GM18868 (cell line): ENCODE results near the gene PXYLP1.

Experiments used
- ATAC-seq: cut with Tn5 transposase; IDR thresholded peaks from one replicate; pipeline ENCODE4 v1.9.1; 2021; ENCODE audit warnings: mild to moderate bottlenecking, moderate library complexity; ENCODE audit not compliant: unreplicated experiment

The PXYLP1 gene

GRCh38 chr3:141228395-141228794, 3.2 kb upstream of the PXYLP1 start:
- ATAC-seq = no peak

DNA sequence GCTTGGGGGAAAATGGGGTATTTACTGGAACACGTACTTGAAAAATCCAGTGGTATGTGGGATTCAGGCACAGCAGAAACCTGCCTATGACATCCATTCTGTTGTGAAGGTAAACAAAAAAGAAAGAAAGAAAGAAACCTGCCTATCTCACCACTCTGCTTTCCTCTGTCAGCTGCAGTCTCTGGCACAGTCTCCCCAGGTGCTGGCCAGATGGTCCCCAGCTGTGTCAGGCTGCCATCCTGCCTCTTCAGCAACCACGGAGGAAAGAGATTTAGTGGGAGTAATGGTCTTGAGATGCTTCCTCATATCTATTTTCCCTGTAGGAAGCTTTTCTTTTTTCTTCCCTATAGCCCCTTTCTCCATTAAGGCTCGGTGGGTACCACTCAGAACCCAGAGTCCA, 2.5 kb upstream of the PXYLP1 start:
- ATAC-seq = no peak

DNA sequence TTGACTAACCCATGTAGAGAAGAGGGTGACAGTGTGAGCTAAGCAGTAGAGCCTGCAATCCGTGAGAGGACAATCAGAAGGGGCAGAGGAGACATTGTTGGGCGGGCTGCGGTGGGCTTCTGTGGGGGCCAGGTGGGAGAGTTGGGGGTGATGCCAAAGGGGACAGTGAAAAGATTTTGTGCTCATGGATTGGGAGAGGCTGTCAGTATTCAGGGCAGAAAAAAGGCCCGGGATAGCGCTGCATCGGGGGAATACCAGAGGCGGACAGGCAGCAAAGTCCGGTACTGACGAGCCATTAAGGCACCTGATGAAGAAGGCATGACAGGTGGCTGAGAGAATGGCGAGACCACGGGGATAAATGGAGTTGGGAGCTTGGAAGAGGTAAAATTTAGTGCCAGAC, 1.3 kb upstream of the PXYLP1 start:
- no peak for ATAC-seq

- no peak for ATAC-seq
Measured at GRCh38 chr3:141231952-141232823, 563 bp downstream of the PXYLP1 start.

- no peak for ATAC-seq
Measured at GRCh38 chr3:141233457-141234161, 2.0 kb downstream of the PXYLP1 start.

GRCh38 chr3:141234283-141234682, 2.7 kb downstream of the PXYLP1 start:
- ATAC-seq = no peak

DNA sequence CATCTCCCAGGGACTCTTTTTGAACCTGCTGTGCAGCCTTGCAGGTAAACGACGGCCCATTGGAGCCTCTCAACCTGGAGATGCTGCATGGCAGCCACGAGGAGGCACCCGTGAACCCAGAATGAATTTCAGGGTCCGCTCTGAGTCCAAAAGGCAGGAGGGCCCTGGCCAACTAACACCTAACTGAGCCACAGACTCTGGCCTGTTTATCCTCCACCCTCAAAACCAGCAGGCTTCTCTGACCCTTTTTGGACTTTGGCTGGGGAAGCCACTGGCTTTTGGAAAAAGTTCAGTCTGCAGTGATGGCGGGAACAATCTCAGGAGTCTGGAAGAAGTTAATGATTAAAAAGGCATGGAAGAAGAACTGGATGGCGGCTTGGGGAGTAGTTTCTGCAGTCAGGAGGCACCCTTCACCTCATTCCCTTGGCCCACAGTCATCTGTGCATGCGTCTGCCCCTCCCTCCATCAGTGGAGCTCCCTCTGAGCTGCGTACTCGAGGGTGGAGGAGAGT, 4.1 kb downstream of the PXYLP1 start:
- ATAC-seq = no peak

DNA sequence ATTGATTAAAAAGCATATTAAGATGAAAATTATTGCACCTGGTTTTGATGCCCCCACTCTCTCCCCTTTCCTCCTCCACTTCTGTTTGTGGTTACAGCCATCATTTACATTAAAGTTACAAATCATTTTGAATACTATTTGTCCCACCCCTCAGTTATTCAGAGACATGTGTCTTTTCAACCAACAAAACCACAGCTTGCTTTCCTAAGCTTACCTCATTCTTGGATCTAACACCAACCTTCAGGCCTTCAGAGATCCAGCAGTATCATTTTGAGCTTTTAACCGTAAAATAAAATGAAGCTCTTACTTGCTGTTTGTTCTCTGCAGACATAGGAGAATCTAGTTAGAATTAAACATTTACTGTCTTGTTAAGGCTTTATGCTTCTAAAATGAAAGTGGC, 4.7 kb downstream of the PXYLP1 start:
- no peak for ATAC-seq

- no peak for ATAC-seq
Measured at GRCh38 chr3:141237701-141238521, 6.3 kb downstream of the PXYLP1 start.

DNA sequence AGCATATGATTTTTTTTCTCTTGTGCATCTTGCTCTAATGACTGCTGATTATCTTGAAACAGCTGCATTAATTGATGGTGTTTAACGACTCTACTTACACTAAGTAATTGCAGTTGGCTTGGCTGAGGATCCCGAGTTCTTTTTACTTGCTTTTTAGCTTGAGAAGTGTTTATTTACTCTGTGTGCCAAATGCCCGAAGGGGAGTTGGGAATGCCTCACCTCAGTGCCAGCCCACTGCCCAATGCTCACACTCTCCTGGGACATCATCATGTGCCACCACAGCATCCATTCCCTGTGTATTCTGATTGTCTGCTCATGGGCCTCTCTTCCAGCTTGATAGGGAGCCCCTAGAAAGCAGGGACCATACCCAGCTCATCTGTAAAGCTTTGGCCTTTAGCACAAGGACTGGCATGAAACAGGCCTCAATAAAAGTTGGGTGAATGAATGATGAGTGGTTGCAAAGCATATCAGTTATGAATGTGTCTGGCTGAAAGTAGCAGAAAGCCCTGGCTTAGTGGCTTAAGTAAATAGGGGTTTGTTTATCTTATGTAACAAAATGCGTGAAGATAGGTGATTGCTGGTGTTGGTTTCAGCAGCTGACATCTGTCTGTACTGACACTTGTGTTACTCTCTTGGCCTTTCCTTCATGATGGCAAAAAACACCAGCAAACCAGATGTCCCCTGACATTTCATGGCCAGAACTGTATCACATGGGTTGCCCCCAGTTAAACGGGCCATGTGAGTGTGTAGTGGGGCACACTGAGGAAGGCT, 8.1 kb downstream of the PXYLP1 start:
- no peak for ATAC-seq

GRCh38 chr3:141240286-141240685, 8.7 kb downstream of the PXYLP1 start:
- ATAC-seq = no peak

DNA sequence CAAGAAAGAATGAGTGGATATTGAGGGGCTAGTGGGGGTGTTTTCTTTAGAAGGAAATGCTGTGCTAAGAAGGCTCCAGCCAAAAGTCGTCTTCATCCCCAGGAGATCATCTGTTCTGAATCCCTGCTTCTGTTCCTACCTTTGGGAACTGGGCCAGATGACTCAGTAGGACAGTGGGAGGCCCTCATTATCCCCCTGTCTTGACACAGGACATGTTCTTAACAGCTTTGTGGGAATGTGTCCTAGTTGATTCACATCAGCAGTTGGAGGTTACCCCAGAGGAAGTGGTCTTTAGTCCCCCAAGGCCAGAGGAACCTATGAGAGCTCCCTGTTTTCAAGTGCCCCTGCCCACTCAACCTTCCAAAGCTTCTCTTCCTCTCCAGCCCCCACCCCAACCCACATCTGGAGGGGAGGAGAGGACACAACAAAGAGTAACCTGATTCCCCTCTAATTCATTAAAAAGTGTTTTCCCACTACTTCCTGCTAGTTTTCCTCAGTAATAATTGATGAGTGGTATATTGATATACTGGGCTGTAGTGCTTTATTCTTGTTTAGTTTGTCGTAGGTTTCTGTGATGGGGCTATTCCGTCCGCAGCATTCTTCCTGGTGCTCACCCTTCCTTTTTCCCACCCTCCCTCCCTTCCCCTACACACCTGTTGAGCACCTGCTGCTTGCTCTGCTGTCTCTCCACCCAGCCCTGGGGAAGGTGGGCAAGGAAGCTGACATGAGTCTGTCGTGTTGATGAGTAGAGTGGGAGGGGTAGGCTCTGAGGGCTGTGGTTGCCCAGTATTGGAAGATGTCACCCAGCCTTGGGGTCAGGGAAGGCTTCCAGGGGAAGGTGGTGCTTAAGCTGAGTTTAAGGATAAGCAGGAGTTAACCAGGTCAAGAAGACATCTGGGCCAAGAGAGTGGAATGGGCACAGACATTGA, 9.3 kb downstream of the PXYLP1 start:
- no peak for ATAC-seq

- no peak for ATAC-seq
Measured at GRCh38 chr3:141241616-141242376, 10.2 kb downstream of the PXYLP1 start.

- no peak for ATAC-seq
Measured at GRCh38 chr3:141242377-141243092, 10.9 kb downstream of the PXYLP1 start.

GRCh38 chr3:141243271-141243707, 11.7 kb downstream of the PXYLP1 start:
- ATAC-seq = no peak

DNA sequence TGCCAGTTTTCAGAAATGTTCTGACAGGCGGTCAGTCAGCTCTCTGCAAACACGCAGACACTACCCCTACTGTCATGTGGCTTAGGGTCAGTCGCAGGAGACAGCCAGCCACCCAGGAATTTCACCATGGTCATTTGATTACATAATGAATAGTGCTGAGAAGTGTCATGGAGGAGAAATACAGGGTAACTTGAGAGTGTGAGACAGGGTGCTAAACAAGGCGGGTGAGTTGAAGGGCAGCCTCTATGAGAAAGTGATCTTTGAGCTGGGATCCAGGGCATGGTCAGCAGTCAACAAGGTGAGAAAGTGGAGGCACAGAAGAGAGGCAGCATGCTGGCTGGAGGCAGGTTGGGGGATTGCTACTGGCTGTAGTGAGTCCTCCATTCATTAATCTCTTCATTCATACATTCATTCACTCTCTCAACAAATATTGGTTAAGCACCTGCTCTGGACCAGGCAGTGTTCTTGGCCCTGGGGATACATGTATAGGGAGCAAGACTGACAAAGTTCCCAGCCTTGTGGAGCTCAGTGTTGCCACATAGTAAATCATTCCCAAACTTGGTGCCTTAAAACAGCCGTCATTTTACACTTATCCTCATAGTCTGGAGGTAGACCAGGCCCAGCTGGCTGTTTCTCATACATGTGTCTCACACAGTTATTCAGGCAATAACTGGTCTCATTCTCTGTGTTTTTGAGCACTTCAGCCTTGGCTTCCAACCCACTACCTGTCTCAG, 14.8 kb downstream of the PXYLP1 start:
- no peak for ATAC-seq

DNA sequence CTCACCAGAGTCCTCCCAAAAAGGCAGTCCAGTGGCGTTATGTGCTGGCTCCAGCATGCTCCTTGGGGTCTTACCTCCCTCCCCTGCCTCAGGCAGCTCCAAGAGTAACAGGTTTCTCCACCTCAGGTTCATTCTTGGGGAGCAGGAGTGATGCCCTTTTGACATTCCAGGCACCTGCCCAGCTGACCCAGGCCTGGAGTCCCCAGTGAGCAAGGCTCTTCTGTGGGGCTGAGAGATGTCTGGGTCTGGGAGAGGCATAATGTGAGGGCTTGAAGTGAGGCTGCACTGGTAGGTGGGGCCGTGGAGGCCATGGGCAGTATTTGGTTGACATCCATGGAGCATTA, 15.3 kb downstream of the PXYLP1 start:
- ATAC-seq = no peak
